22Rv1 (cell line): ENCODE results near the gene STXBP1.

Experiments used
- H3K27ac ChIP-seq: fragments of 450-650 bp; 2 replicates; pipeline ENCODE4 v1.5.1; 2017
- ZFX ChIP-seq: fragments of 450-650 bp; IDR thresholded peaks from 2 replicates; pipeline ENCODE4 v1.6.1; 2017; ENCODE audit warnings: antibody characterized with exemption, borderline replicate concordance
- TF ChIP-seq, protein P1 (sequence below): fragments of 450-650 bp; IDR thresholded peaks from 2 replicates; pipeline ENCODE4 v1.5.1; 2017; ENCODE audit warnings: mild to moderate bottlenecking

The STXBP1 gene

GRCh38 chr9:127580366-127580765, 31.7 kb upstream of the STXBP1 start:
- H3K27ac ChIP-seq = no peak overlapping the region
- no peak for TF ChIP-seq ZFX
- TF ChIP-seq, protein P1, sequence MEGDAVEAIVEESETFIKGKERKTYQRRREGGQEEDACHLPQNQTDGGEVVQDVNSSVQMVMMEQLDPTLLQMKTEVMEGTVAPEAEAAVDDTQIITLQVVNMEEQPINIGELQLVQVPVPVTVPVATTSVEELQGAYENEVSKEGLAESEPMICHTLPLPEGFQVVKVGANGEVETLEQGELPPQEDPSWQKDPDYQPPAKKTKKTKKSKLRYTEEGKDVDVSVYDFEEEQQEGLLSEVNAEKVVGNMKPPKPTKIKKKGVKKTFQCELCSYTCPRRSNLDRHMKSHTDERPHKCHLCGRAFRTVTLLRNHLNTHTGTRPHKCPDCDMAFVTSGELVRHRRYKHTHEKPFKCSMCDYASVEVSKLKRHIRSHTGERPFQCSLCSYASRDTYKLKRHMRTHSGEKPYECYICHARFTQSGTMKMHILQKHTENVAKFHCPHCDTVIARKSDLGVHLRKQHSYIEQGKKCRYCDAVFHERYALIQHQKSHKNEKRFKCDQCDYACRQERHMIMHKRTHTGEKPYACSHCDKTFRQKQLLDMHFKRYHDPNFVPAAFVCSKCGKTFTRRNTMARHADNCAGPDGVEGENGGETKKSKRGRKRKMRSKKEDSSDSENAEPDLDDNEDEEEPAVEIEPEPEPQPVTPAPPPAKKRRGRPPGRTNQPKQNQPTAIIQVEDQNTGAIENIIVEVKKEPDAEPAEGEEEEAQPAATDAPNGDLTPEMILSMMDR = no peak

- TF ChIP-seq ZFX = no peak
- TF ChIP-seq, protein P1 = no peak
- no peak overlapping the region for H3K27ac ChIP-seq
Observed at GRCh38 chr9:127580879-127581475, 31.1 kb upstream of the STXBP1 start.

DNA sequence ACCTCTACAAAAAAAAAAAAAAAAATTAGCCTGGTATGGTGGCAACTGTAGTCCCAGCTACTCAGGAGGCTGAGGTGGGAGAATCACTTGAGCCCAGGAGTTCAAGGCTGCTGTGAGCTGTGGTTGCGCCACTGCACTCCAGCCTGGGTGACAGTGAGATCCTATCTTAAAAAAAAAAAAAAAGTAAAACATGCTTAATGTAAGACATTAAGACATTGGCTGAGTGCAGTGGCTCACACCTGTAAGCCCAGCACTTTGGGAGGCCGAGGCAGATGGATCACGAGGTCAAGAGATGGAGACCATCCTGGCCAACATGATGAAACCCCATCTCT, 27.6 kb upstream of the STXBP1 start:
- H3K27ac ChIP-seq = peak overlapping the region; percentile 55

GRCh38 chr9:127585161-127585819, 26.8 kb upstream of the STXBP1 start:
- TF ChIP-seq, protein P1 = no peak
- no peak for TF ChIP-seq ZFX
- H3K27ac ChIP-seq = no peak overlapping the region

DNA sequence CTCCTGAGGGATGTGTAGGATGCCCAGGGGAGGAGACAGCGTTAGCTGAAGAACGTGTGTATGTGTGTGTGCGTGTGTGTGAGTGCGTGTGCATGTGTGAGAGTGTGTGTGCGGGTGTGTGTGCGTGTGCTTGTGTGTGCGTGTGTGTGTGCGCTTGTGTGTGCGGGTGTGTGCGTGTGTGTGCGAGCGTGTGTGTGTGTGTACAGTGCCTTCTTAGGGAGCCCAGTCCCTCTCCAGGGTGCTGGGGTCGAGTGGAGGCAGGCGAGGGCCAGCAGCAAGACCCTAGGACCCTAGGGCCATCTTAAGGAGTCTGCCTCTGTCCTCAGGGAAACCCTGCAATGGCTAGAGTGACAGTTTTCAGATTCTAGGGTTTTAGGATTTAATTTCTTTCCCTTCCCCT, 26.0 kb upstream of the STXBP1 start:
- TF ChIP-seq, protein P1 = no peak
- TF ChIP-seq ZFX = no peak
- H3K27ac ChIP-seq = no peak overlapping the region

DNA sequence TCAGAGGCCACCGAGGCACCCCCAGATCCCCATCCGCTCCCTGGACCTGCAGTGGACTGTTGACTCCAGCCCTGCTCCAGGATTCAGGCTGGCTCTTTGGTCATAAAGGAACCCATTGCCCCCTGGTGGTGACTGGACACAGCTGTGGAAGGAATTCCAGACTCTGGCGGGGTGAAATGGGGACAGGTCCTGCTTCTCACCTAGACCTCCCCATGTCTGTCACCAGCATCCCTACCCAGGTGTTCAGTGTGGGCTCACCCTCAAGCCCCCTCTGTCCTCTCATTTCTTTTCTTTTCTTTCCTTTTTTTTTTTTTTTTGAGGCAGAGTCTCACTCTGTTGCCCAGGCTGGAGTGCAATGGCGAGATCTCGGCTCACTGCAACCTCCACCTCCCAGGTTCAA, 25.5 kb upstream of the STXBP1 start:
- H3K27ac ChIP-seq = no peak overlapping the region
- TF ChIP-seq ZFX = no peak
- TF ChIP-seq, protein P1 = peak; percentile 89

DNA sequence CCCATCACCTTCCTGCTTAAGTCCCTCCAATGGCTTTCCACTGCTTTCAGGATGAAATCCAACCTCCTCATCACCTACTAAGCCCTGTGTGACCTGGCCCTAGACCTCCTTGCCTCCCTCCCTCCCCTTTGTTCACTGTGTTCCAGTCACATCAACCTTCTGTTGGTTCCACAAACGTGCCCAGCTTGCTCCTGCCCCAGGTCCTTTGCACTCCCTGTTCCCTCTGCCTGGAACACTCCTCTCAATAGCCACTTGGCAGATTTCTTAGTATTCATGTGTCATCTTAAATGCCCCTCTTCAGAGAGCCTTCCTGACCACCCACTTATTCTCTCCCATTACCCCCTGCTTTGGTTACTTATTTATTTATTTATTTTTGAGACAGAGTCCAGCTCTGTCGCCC, 24.1 kb upstream of the STXBP1 start:
- no peak overlapping the region for H3K27ac ChIP-seq
- TF ChIP-seq, protein P1 = no peak
- TF ChIP-seq ZFX = no peak
